ENCODE results near the gene ERC2.

Gene ERC2

GRCh38 chr3:55742022-55742831 lies 726.0 kb downstream of the ERC2 start:
- no peak for DNase-seq (ENCODE audit: low spot score)

GRCh38 chr3:55737186-55737585 lies 731.1 kb downstream of the ERC2 start:
- DNase-seq (ENCODE audit: low spot score), result no peak

- no peak for DNase-seq (ENCODE audit: low spot score)
Measured at GRCh38 chr3:55735976-55736375, 732.3 kb downstream of the ERC2 start.

- DNase-seq (ENCODE audit: low spot score), result no peak
Measured at GRCh38 chr3:55731741-55732140, 736.5 kb downstream of the ERC2 start.

- DNase-seq (ENCODE audit: low spot score), result no peak
Measured at GRCh38 chr3:55729546-55729945, 738.7 kb downstream of the ERC2 start.

GRCh38 chr3:55728461-55729100 lies 739.7 kb downstream of the ERC2 start:
- DNase-seq (ENCODE audit: low spot score), result no peak

- DNase-seq (ENCODE audit: low spot score), result no peak
Measured at GRCh38 chr3:55726501-55726775, 741.8 kb downstream of the ERC2 start.

- DNase-seq (ENCODE audit: low spot score), result peak; percentile 19
Measured at GRCh38 chr3:55725681-55726500, 742.4 kb downstream of the ERC2 start.

GRCh38 chr3:55724821-55725220 lies 743.4 kb downstream of the ERC2 start:
- peak; percentile 62 for DNase-seq (ENCODE audit: low spot score)

- DNase-seq (ENCODE audit: low spot score), result no peak
Measured at GRCh38 chr3:55724407-55724784, 743.9 kb downstream of the ERC2 start.

GRCh38 chr3:55723653-55724406 lies 744.4 kb downstream of the ERC2 start:
- peak; percentile 45 for DNase-seq (ENCODE audit: low spot score)

GRCh38 chr3:55721716-55722484 lies 746.4 kb downstream of the ERC2 start:
- peak; percentile 40 for DNase-seq (ENCODE audit: low spot score)

- peak; percentile 7 for DNase-seq (ENCODE audit: low spot score)
Measured at GRCh38 chr3:55720614-55721013, 747.7 kb downstream of the ERC2 start.

- DNase-seq (ENCODE audit: low spot score), result no peak
Measured at GRCh38 chr3:55719508-55719907, 748.8 kb downstream of the ERC2 start.

GRCh38 chr3:55719006-55719405 lies 749.3 kb downstream of the ERC2 start:
- no peak for DNase-seq (ENCODE audit: low spot score)

GRCh38 chr3:55718521-55718921 lies 749.7 kb downstream of the ERC2 start:
- no peak for DNase-seq (ENCODE audit: low spot score)

GRCh38 chr3:55718074-55718473 lies 750.2 kb downstream of the ERC2 start:
- DNase-seq (ENCODE audit: low spot score), result no peak

- no peak for DNase-seq (ENCODE audit: low spot score)
Measured at GRCh38 chr3:55717481-55717880, 750.8 kb downstream of the ERC2 start.

GRCh38 chr3:55716611-55717225 lies 751.5 kb downstream of the ERC2 start:
- DNase-seq (ENCODE audit: low spot score), result no peak

GRCh38 chr3:55716044-55716443 lies 752.2 kb downstream of the ERC2 start:
- DNase-seq (ENCODE audit: low spot score), result no peak

GRCh38 chr3:55714057-55714456 lies 754.2 kb downstream of the ERC2 start:
- DNase-seq (ENCODE audit: low spot score), result no peak
